ENCODE data around the gene PRKN.

PRKN gene

DNA sequence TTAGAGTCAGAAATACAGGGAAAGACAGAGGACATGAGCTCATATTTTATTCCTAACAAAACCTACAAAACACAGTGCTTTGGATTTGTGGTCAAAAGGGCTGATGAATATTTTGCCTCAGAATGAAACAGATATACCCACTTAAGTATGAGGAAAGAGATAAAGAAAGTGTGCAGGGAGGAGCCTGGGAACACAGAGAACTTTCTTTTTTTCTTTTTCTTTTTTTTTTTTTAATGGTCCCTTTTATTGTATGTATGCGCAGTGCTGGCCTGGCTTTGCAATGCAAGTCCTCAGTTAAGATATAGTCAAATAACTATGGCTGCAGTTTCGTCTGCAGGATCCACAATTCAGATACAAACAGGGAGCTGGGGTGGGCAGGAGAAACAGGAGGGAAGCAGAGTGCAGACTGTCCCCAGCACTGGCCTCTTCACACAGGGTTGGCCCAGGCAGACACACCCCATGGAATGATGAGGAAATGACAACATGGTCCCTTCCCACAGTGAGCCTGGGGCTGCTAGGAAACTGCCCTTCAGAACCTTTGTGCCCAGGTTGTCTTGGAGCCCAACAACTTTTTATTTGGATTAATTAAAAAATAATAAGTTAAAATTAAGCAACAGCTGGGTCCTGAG is 823.9 kb downstream of the PRKN start:
- Histone ChIP-seq H3K4me1 (ENCODE audit: insufficient read depth, low read length) (no peaks in the 10 kb centered on the region), H3K27me3 (ENCODE audit: insufficient read depth, low read length, poor library complexity) (no peaks in the 10 kb centered on the region), H3K27ac (ENCODE audit: low read length) (no peak overlapping the region), H3K4me2 (ENCODE audit: insufficient read depth, low read length) (no peak overlapping the region), H3K4me3 (ENCODE audit: low read depth in 1 of 2, low read length in 2 of 2) (no peak overlapping the region), H4K20me1 (ENCODE audit: insufficient read depth, low read length) (no peaks in the 10 kb centered on the region), H3K9me3 (ENCODE audit: insufficient read depth, low read length, severe bottlenecking) (no peaks in the 10 kb centered on the region), H3K9ac (ENCODE audit: low read depth, low read length) (no peak overlapping the region), H3K79me2 (ENCODE audit: insufficient read depth, low read length) (no peaks in the 10 kb centered on the region), H3K36me3 (ENCODE audit: insufficient read depth, low read length) (no peaks in the 10 kb centered on the region), H2AFZ (ENCODE audit: low read depth, low read length) (no peak overlapping the region)
- no peak for TF ChIP-seq EZH2 (IDR thresholded peaks at IDR 0.05; ENCODE audit: borderline replicate concordance, low read depth, low read length, severe bottlenecking)
- TF ChIP-seq, protein P1, sequence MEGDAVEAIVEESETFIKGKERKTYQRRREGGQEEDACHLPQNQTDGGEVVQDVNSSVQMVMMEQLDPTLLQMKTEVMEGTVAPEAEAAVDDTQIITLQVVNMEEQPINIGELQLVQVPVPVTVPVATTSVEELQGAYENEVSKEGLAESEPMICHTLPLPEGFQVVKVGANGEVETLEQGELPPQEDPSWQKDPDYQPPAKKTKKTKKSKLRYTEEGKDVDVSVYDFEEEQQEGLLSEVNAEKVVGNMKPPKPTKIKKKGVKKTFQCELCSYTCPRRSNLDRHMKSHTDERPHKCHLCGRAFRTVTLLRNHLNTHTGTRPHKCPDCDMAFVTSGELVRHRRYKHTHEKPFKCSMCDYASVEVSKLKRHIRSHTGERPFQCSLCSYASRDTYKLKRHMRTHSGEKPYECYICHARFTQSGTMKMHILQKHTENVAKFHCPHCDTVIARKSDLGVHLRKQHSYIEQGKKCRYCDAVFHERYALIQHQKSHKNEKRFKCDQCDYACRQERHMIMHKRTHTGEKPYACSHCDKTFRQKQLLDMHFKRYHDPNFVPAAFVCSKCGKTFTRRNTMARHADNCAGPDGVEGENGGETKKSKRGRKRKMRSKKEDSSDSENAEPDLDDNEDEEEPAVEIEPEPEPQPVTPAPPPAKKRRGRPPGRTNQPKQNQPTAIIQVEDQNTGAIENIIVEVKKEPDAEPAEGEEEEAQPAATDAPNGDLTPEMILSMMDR (IDR thresholded peaks at IDR 0.05; ENCODE audit: borderline replicate concordance, extremely low read depth, low read length, poor library complexity, severe bottlenecking): no peak
- DNase-seq (no peak), ATAC-seq (ENCODE audit: insufficient read depth, low read depth) (no peak)

DNA sequence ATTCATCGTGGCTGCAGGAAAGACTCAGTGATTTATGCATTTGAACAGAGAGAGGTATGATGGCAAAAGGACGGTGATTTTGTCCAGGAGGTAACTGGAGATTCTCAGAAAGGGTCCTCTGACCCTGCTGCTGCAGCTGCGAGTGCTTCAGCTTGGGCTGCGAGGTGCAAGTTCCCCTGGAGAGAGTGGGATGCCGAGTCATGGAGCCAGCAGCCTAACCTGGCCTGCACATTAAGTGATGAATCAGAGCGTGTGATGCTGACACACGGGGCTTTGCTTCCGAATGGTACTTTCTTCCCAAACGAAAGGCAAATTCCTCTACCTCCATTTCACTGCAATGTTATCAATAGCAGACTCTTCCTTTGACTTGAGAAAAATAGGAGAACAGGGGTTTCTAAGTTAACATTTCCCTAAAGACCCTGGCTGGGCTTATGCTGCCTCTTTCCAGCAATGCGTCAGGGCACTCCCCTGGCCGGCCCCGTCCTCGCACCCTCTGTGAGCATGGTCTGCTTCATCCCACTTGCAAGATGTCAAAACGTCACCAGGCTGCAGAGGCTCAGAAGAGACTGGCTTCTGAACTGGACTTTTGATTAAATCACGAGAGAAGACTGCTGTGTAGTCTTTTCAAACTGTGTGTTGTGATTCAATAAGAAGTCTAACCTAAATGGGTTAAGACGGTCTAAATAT is 825.7 kb downstream of the PRKN start:
- H2AFZ ChIP-seq (ENCODE audit: low read depth, low read length): no peak overlapping the region
- no peak for TF ChIP-seq EZH2 (IDR thresholded peaks at IDR 0.05; ENCODE audit: borderline replicate concordance, low read depth, low read length, severe bottlenecking)
- TF ChIP-seq, protein P1 (IDR thresholded peaks at IDR 0.05; ENCODE audit: borderline replicate concordance, extremely low read depth, low read length, poor library complexity, severe bottlenecking): no peak
- no peaks in the 10 kb centered on the region for H3K27me3 ChIP-seq (ENCODE audit: insufficient read depth, low read length, poor library complexity)

DNA sequence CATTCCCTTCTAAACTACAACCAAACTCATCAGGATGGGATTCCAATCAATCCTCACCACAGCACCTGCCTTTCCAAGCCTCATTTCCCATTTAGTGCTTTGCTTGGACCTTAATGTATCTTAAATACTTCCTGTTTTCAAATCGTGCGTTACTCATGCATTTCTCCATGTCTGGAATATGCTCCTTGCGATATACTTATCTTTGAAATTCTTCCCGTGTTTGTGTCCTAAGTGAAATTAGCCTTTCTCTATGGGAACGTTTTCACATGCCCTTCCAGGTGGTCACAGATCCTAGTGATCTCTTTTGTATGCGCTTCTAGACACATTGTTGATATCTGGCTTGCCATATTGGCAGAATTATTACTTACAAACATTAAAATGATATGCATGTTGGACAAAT is 833.1 kb downstream of the PRKN start:
- Histone ChIP-seq H3K4me2 (ENCODE audit: insufficient read depth, low read length) (no peak overlapping the region), H3K9me3 (ENCODE audit: insufficient read depth, low read length, severe bottlenecking) (no peaks in the 10 kb centered on the region), H3K4me1 (ENCODE audit: insufficient read depth, low read length) (no peaks in the 10 kb centered on the region), H3K27me3 (ENCODE audit: insufficient read depth, low read length, poor library complexity) (no peaks in the 10 kb centered on the region), H3K36me3 (ENCODE audit: insufficient read depth, low read length) (no peaks in the 10 kb centered on the region), H3K27ac (ENCODE audit: low read length) (no peak overlapping the region), H3K9ac (ENCODE audit: low read depth, low read length) (no peak overlapping the region), H2AFZ (ENCODE audit: low read depth, low read length) (no peak overlapping the region), H3K4me3 (ENCODE audit: low read depth in 1 of 2, low read length in 2 of 2) (no peak overlapping the region), H3K79me2 (ENCODE audit: insufficient read depth, low read length) (no peaks in the 10 kb centered on the region), H4K20me1 (ENCODE audit: insufficient read depth, low read length) (no peaks in the 10 kb centered on the region)
- ATAC-seq (ENCODE audit: insufficient read depth, low read depth) (no peak), DNase-seq (no peak)
- no peak for TF ChIP-seq EZH2 (IDR thresholded peaks at IDR 0.05; ENCODE audit: borderline replicate concordance, low read depth, low read length, severe bottlenecking)
- TF ChIP-seq, protein P1 (IDR thresholded peaks at IDR 0.05; ENCODE audit: borderline replicate concordance, extremely low read depth, low read length, poor library complexity, severe bottlenecking): no peak

More for the DNA sequence above, 825.7 kb downstream of the PRKN start:
- no peak for DNase-seq
- no peaks in the 10 kb centered on the region for H3K79me2 ChIP-seq (ENCODE audit: insufficient read depth, low read length)
- no peaks in the 10 kb centered on the region for H3K36me3 ChIP-seq (ENCODE audit: insufficient read depth, low read length)
- no peaks in the 10 kb centered on the region for H3K9me3 ChIP-seq (ENCODE audit: insufficient read depth, low read length, severe bottlenecking)
- no peaks in the 10 kb centered on the region for H4K20me1 ChIP-seq (ENCODE audit: insufficient read depth, low read length)
- ATAC-seq (ENCODE audit: insufficient read depth, low read depth): no peak
- no peak overlapping the region for H3K9ac ChIP-seq (ENCODE audit: low read depth, low read length)
- no peaks in the 10 kb centered on the region for H3K4me1 ChIP-seq (ENCODE audit: insufficient read depth, low read length)
- H3K27ac ChIP-seq (ENCODE audit: low read length): no peak overlapping the region
- H3K4me3 ChIP-seq (ENCODE audit: low read depth in 1 of 2, low read length in 2 of 2): no peak overlapping the region
- no peak overlapping the region for H3K4me2 ChIP-seq (ENCODE audit: insufficient read depth, low read length)

All from DND-41 (cell line).